ENCODE measurements around the gene GMEB2.
A peak's percentile ranks its signal among the peaks of the same experiment; 100 is the strongest.
"Not testable (repeated sequence)": the region's sequence is repeated elsewhere in the genome, so short reads cannot be mapped to it uniquely, and the experiment has no call there.

Gene GMEB2

GRCh38 chr20:63639093-63639975, 12.4 kb upstream of the GMEB2 start:
- DNase-seq, result no peak

DNA sequence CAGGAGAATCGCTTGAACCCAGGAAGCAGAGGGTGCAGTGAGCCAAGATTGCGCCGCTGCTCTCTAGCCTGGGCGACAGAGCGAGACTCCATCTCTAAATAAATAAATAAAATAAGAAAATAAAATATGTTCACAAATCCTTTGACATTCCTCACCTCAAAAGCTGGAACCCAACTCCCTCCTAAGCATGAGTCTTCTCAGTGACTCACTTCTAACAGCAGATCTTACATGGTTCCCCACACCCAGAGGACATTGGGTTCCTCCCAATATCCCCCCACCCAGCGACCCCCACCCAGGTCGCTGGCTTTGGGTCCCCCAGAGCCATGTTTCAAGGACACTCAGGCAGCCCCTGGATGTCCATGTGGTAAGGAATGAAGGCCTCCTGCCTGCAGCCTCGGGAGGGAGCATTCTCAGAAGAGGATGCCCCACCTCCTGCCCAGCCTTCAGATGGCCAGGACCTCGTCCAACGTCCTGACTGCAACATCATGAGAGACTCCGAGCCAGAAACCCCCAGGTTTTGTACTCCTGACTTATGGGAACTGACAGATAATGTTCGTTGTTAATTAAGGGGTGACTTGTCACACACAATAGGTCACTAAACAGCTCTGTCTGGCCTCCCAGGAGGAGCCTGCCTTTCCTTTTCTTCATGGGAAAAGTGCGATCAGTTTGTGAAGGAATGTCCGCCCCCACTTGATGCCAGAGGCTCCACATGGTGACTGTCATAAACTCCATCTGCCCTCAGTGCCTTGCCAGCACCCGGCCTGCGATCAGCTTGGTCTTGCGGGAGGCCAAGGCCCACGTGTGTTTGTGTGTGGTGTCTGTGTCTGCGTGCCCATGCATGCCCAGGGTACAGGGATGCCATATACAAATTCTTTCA, 10.1 kb upstream of the GMEB2 start:
- DNase-seq, result no peak

DNA sequence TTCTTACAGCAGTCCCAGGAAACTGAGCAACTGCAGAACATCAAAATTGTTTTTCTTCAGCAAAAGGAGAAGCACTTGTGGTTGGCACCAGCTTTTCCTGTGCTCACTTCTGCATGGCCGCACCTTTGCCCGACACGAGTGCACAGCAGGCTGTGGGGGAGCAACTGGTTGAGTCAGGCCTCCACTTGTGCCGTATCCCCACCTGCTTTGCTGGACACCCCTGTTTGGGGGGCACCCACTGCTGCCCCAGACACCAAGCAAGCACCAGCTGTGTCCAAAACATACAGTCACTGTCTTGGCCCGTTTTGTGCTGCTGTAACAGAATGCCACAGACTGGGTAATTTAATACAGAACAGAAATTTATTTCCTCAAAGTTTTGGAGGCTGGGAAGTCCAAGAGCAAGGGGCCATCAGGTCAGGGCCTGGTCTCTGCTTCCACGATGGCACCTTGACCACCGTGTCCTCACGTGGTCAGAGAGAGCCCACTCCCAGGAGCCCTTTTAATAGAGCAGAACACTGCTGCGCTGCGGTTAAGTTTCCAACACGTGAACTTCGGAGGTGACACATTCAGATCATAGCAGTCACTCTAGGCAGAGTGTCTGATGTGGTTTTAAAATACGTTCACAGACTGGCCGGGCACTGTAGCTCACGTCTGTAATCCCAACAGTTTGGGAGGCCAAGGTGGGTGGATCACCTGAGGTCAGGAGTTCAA, 8.7 kb upstream of the GMEB2 start:
- DNase-seq, result peak in 1 of 56 donors; percentile 22

- DNase-seq, result no peak
These were observed 6.8 kb upstream of the GMEB2 start for GRCh38 chr20:63633732-63634131.

GRCh38 chr20:63631426-63631825, 4.5 kb upstream of the GMEB2 start:
- not testable (repeated sequence) for DNase-seq

DNA sequence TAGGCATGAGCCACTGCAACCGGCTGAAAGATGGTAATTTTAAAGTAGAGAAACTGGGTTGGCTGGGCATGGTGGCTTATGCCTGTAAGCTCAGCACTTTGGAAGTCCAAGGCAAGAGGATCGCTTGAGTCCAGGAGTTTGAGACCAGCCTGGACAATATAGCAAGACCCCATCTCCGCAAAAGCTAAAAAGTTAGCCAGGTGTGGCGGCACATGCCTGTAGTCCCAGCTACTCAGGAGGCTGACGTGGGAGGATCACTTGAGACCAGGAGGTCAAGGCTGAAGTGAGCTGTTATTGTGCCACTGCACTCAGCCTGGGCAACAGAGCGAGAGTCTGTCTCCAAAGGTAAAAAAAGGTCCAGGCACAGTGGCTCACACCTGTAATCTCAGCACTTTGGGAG, 4.1 kb upstream of the GMEB2 start:
- DNase-seq, result not testable (repeated sequence)

- peak in 5 of 56 donors; percentile 15 to 42 (median 26) for DNase-seq
These were observed 1.5 kb upstream of the GMEB2 start for GRCh38 chr20:63628246-63628975.

GRCh38 chr20:63627751-63628245, 897 bp upstream of the GMEB2 start:
- DNase-seq, result no peak

- peak in 55 of 56 donors; percentile 14 to 92 (median 80) for DNase-seq
These were observed 339 bp upstream of the GMEB2 start for GRCh38 chr20:63627129-63627750.

- peak in 6 of 56 donors; percentile 5 to 64 (median 27) for DNase-seq
These were observed 1.0 kb downstream of the GMEB2 start for GRCh38 chr20:63625771-63626423.

DNA sequence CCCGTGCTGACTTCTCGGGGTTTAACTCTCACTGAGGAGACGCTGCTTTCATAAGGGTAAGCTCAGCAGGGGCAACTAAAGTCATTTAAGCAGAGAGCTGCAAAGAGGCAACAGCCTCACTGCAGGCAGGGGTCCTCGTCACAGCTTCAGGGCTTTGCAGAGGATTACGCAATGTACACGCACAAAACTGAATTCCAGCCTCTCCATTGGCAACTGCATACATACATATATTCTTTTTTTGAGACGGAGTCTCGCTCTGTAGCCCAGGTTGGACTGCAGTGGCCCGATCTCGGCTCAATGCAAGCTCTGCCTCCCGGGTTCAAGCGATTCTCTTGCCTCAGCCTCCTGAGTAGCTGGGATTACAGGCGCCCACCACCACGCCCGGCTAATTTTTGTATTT, 2.4 kb downstream of the GMEB2 start:
- no peak for DNase-seq

DNA sequence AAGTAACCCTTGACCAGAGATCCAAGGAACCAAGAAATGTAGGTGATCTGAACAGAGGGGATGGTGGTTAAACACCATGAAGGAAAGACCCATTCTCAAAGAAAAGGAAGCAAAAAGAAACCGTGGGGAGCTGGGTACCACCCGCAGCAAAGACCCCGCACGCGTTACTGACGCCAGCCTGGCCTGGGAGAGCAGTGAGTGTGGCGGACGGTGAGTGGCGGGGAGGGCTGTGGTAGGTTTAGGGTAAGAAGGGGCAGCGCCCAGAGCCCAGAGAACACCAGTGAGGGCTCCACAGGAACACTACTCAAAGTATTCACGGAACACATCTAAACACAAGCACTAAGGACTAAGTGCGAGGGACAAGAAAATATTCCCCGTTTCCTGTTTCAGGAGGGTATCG, 4.2 kb downstream of the GMEB2 start:
- no peak for DNase-seq

- DNase-seq, result no peak
These were observed 4.8 kb downstream of the GMEB2 start for GRCh38 chr20:63622096-63622495.

GRCh38 chr20:63620991-63621390, 5.9 kb downstream of the GMEB2 start:
- DNase-seq, result no peak

DNA sequence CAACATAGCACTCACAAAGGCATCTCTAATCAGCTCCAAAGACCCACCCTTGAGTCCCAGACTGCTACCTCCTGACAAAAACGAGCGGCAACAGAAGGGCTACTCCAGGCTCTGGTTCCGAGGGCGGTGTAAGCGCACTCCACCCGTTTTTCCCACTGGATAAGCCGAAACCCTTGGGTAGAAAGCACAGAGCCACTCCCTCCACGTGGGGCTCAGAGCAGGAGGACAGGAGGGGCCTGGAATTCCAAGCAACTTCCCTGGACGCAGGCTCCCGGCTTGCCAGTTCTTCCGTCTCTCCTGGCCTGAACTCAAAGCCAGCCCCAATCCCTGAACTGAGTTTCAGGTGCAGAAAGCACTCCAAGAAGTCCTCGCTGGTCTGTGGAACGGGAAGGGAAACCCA, 7.4 kb downstream of the GMEB2 start:
- DNase-seq, result no peak

DNA sequence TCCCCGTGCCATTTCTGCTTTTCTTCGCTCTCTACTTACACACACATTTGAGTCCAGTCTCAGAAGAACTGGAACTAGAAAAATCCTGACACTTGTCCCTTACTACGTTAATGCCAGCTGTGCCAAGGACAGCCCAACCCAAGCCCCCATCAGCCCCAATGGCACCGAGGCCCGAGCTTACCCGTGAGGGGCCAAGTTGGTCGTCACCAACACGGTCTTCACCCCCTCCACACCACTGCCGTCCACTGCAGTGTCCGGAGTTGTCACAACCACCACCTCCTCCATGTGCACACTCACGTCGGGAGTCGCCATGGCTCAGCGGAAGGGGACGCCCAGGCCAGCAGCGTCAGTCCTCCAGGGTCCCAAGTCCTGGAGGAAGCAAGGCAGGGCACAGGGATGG, 7.8 kb downstream of the GMEB2 start:
- DNase-seq, result no peak

DNA sequence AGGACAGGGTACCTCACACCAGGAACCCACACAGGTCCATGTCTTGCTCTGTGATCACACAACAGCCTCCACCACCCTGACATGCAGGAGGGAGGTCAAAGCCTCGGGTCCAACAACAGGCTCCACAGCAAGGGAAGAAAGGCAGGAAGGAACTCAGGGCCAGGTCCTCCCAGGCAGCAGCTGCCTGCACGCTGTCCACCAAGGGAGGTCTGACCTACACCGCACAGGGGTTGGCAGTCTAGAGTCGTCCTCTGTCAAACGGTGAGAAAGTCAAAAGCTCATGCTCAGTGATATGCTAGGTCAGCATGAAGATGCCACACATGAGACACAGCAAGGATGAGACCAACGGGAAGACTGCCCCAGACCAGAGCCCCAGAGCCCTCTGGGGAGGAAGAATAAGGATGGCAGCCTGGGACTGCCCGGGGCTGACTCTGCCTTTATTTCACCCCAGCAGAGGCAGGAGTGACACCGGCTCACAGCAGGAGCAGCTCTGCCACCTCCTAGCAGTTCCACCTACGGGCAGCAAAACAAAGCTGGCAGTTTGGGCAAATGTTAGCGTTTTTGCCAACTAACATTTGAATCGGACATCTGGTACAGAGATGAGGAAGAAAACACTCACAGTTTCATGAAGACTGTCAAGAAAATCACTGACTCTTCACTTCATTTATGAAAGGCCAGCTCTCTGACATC, 8.5 kb downstream of the GMEB2 start:
- DNase-seq, result no peak

DNA sequence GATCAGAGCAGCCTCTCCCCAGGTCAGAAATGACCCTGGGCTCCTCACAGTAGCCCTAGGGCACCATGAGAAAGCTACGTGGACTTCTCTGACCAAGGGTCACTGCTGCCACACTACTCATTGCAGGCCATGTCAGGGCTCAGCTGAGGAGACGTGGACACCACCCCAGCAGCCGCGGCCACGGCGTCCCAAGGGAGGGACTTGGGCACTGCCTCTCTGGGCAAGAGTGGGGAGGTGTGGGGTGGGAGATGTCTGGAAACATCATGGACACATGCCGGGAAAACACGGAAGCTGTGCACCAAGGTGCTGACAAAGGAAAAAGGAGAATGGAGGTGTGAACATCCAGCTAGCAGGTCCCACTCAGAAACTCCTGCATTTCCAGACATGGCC, 9.0 kb downstream of the GMEB2 start:
- DNase-seq, result no peak
